PFSK-1 (cell line): Measurements from ENCODE around the gene TBC1D16.

ENCODE experiments used
- FOXP2 ChIP-seq: optimal IDR thresholded peaks from 2 replicates; pipeline ENCODE3; 2011; ENCODE audit warnings: borderline replicate concordance, control low read depth, inconsistent platforms; ENCODE audit not compliant: insufficient read depth; ENCODE audit errors: extremely low read length, extremely low read depth
- POLR2AphosphoS5 ChIP-seq: IDR thresholded peaks from 2 replicates; pipeline ENCODE4 v1.6.1; 2012; ENCODE audit warnings: low read depth, mild to moderate bottlenecking, control low read depth, low read length, moderate library complexity
- SIN3A ChIP-seq: IDR thresholded peaks from 2 replicates; pipeline ENCODE4 v1.6.1; 2012; ENCODE audit warnings: mild to moderate bottlenecking, low read length, moderate library complexity, borderline replicate concordance; ENCODE audit not compliant: insufficient read depth
- TAF1 ChIP-seq: IDR thresholded peaks from 2 replicates; pipeline ENCODE4 v1.6.1; 2012; ENCODE audit warnings: low read length, control low read depth, borderline replicate concordance; ENCODE audit not compliant: insufficient read depth
- TF ChIP-seq, protein P1 (sequence below), 2 experiments: IDR thresholded peaks; 2 replicates each; pipeline versions ENCODE4 v1.6.1 to v1.8.0; 2011 to 2012; ENCODE audit warnings: low read depth in 2 of 2, low read length in 2 of 2, control low read depth in 1 of 2, inconsistent platforms in 1 of 2, mild to moderate bottlenecking in 1 of 2, moderate library complexity in 1 of 2; ENCODE audit not compliant: insufficient read depth in 1 of 2

The TBC1D16 gene

DNA sequence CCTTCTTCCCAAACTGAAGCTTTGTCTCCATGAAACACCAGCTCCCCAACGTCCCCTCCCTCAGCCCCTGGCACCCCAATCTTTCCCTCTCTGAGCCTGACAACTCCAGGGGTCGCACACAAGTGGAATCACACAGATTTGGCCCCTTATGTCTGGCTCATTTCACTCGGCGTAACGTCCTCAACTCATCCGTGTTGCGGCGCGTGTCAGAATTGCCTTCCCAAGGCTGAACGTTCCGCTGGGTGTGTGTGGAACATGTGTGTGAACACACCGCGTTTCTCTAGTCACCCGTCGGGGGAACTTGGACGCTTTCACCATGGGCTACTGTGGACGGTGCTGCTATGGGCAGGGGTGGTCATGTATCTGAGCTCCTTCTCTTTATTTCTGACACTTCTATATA lies 45.0 kb downstream of the TBC1D16 start:
- no peak for TF ChIP-seq FOXP2
- TF ChIP-seq SIN3A: no peak
- TF ChIP-seq TAF1: no peak
- TF ChIP-seq, protein P1, sequence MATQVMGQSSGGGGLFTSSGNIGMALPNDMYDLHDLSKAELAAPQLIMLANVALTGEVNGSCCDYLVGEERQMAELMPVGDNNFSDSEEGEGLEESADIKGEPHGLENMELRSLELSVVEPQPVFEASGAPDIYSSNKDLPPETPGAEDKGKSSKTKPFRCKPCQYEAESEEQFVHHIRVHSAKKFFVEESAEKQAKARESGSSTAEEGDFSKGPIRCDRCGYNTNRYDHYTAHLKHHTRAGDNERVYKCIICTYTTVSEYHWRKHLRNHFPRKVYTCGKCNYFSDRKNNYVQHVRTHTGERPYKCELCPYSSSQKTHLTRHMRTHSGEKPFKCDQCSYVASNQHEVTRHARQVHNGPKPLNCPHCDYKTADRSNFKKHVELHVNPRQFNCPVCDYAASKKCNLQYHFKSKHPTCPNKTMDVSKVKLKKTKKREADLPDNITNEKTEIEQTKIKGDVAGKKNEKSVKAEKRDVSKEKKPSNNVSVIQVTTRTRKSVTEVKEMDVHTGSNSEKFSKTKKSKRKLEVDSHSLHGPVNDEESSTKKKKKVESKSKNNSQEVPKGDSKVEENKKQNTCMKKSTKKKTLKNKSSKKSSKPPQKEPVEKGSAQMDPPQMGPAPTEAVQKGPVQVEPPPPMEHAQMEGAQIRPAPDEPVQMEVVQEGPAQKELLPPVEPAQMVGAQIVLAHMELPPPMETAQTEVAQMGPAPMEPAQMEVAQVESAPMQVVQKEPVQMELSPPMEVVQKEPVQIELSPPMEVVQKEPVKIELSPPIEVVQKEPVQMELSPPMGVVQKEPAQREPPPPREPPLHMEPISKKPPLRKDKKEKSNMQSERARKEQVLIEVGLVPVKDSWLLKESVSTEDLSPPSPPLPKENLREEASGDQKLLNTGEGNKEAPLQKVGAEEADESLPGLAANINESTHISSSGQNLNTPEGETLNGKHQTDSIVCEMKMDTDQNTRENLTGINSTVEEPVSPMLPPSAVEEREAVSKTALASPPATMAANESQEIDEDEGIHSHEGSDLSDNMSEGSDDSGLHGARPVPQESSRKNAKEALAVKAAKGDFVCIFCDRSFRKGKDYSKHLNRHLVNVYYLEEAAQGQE (IDR thresholded peaks at IDR 0.05; ENCODE audit: insufficient read depth in 1 of 2, low read depth in 2 of 2, low read length in 2 of 2): no peak
- no peak for TF ChIP-seq POLR2AphosphoS5

DNA sequence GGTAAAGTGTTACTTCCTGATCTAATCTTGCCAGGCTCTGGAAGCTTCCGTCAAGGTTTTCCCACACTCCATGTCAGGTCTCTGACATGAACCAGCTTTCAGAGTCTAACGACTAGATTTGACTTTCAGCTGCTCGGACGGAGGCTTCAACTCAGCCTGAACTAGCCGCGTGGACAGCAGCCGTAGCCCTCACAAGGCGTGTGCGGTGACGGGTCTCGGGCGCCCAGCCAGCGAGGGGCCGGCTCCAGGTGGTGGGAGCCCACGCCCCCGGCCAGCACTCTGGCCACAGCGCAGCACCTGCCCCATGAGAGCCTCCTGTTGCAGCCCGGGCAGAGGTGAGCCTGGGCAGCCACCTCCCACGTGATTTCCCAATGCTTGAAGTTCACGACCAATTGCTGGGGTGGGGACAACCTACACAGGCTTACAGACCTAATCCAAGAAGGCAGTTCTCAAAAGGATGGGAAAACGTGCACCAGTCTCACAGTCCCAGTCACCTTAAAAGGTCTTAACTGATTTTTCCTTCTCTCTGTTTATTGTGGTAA lies 45.5 kb downstream of the TBC1D16 start:
- no peak for TF ChIP-seq SIN3A
- no peak for TF ChIP-seq TAF1
- no peak for TF ChIP-seq POLR2AphosphoS5
- no peak for TF ChIP-seq FOXP2
- TF ChIP-seq, protein P1 (IDR thresholded peaks at IDR 0.05; ENCODE audit: insufficient read depth in 1 of 2, low read depth in 2 of 2, low read length in 2 of 2): no peak

DNA sequence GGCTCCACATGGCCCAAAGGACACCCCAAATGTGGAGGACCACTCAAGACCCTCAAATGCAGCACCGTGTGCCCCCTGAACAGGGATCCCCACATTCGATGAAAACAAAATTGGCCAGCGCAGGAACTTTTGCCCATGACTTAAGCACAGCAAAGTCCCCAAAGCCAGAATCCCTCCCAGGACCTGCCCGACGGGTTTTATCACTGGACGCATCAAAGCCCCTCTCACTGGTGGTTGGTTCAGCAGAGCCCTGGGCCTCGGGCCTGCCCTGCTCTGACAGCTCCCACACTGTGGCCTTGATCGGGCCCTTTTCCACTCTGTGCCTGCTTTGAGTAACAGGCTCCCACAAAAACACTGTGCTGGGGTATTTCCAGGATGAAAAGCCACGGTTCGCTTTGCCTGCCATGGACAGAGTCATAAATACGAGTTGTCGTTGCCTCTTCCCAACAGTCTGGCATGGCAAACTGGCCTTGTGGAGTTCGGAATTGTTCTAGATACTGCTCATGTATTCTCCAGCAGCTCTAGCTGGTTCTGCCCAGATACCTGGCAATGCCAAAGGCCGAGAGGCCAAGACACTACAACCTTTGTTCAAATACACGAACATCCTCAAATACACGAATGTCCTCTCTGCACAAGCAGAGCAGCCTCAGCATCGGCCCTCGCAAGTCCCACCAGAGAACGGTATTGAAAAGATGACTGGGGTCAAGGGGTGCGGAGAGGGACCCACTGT lies 46.4 kb downstream of the TBC1D16 start:
- TF ChIP-seq FOXP2: no peak
- no peak for TF ChIP-seq TAF1
- no peak for TF ChIP-seq POLR2AphosphoS5
- TF ChIP-seq, protein P1 (IDR thresholded peaks at IDR 0.05; ENCODE audit: insufficient read depth in 1 of 2, low read depth in 2 of 2, low read length in 2 of 2): no peak
- TF ChIP-seq SIN3A: no peak

DNA sequence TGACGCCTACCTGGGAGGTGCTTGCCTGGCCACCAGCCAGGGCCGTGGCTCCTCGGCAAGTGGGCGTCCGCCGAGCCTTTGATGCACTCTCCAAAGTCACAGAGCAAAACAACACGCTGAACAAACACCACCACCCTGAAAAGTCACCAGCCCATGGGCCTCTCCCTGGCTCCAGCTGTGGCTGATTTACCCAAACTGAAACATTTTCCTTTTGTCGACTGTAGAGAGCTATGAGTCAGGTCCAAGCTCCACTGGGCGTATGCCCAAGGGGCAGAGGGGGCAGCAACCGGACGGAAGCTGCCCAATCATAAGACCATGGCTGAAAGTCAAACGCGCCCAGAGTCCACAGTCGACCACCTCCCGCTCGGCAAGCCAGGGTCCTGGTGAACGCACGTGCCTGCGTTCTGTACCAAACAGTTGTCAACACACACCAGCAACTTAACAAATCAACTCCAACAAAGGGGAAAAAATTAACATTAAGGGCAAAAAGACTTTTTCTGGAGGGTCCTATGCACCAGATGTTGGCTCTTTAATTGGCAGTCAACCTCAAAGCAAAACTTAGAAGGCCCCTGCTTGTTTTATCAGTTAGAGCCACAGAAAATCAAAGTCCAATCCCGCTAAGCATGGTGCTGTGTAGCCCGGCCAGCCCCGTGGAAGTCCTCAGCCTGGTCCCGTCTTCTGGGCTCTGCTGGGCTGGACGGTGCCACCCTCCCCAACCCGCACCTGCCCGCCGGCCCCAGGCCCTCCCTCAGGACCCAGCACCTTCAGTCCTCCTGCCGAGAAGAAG lies 47.3 kb downstream of the TBC1D16 start:
- no peak for TF ChIP-seq POLR2AphosphoS5
- no peak for TF ChIP-seq TAF1
- TF ChIP-seq FOXP2: no peak
- TF ChIP-seq, protein P1 (IDR thresholded peaks at IDR 0.05; ENCODE audit: insufficient read depth in 1 of 2, low read depth in 2 of 2, low read length in 2 of 2): no peak
- no peak for TF ChIP-seq SIN3A
